22Rv1 (cell line): ENCODE data around the gene CLIP2.

Experiments
- ZFX ChIP-seq: fragments of 450-650 bp; IDR thresholded peaks from 2 replicates; pipeline ENCODE4 v1.6.1; 2017; ENCODE audit warnings: antibody characterized with exemption, borderline replicate concordance
- TF ChIP-seq, protein P1 (sequence below): fragments of 450-650 bp; IDR thresholded peaks from 2 replicates; pipeline ENCODE4 v1.5.1; 2017; ENCODE audit warnings: mild to moderate bottlenecking

DNA sequence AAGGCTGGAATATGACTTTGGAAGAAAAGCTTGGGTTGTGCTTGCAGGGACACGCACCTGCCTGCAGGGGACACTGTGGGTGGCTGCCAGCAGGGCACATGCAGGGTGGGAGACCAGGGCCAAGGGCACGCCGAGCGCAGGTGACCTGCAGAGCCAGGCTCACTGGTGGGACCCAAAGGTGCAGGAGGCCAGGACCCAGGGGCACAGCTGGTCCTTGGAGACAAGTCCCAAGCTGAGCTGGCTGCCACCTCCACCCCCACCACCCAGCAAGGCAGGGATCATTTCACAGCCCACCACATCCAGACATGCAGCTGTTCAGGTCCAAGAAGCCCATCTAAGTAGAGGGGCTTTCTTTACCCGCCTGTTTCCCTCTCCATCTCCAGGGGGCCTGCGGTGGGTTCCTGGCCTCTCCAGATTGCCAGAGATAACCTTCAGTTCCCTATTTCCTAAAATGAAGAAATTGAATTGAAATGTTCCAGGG is 13.8 kb upstream of the CLIP2 start:
- TF ChIP-seq, protein P1, sequence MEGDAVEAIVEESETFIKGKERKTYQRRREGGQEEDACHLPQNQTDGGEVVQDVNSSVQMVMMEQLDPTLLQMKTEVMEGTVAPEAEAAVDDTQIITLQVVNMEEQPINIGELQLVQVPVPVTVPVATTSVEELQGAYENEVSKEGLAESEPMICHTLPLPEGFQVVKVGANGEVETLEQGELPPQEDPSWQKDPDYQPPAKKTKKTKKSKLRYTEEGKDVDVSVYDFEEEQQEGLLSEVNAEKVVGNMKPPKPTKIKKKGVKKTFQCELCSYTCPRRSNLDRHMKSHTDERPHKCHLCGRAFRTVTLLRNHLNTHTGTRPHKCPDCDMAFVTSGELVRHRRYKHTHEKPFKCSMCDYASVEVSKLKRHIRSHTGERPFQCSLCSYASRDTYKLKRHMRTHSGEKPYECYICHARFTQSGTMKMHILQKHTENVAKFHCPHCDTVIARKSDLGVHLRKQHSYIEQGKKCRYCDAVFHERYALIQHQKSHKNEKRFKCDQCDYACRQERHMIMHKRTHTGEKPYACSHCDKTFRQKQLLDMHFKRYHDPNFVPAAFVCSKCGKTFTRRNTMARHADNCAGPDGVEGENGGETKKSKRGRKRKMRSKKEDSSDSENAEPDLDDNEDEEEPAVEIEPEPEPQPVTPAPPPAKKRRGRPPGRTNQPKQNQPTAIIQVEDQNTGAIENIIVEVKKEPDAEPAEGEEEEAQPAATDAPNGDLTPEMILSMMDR = peak; percentile 86
- no peak for TF ChIP-seq ZFX
